Suprapubic skin (tissue), 4 donors: ENCODE measurements around the gene ARHGAP23.

Source experiments
- CTCF ChIP-seq, 2 donors: fragments of 200-600 bp in 1 of 2; fragments of 450-650 bp in 1 of 2; sonication (generic) in 1 of 2; IDR thresholded peaks; one replicate each; pipeline ENCODE4 v1.5.1; 2016 to 2019; ENCODE audit warnings: antibody characterized with exemption in 2 of 2, mild to moderate bottlenecking in 1 of 2, moderate library complexity in 1 of 2
- EP300 ChIP-seq: sonication (generic); formaldehyde crosslinking; IDR thresholded peaks from one replicate; pipeline ENCODE4 v1.6.1; 2017; ENCODE audit warnings: antibody characterized with exemption
- POLR2A ChIP-seq, 2 donors: fragments of 450-650 bp; IDR thresholded peaks; one replicate each; pipeline ENCODE4 v1.6.1; 2017; ENCODE audit warnings: antibody characterized with exemption in 2 of 2, mild to moderate bottlenecking in 2 of 2, moderate library complexity in 2 of 2
- POLR2AphosphoS5 ChIP-seq, 3 donors: sonication (generic); formaldehyde crosslinking; IDR thresholded peaks; one replicate each; pipeline ENCODE4 v1.6.1; 2017; ENCODE audit warnings: antibody characterized with exemption in 3 of 3

- TF ChIP-seq CTCF (IDR thresholded peaks at IDR 0.05) (no peak), POLR2AphosphoS5 (IDR thresholded peaks at IDR 0.05) (no peak), POLR2A (IDR thresholded peaks at IDR 0.05) (no peak), EP300 (no peak)
Observed at GRCh38 chr17:38457577-38458371, 29.5 kb downstream of the ARHGAP23 start.
